Jurkat, Clone E6-1 (cell line): ENCODE data around the gene CDA. TPM values are rescaled to one million over a fixed set of nuclear protein-coding genes. Genes with fewer than 3 reads are reported as not detected.
A peak's percentile ranks its signal among the peaks of the same experiment; 100 is the strongest.

ENCODE experiments used
- DNase-seq: peaks from one replicate; pipeline ENCODE4 v3.0.0-alpha.2; 2011; ENCODE audit warnings: low read depth, low spot score
- H3K4me3 ChIP-seq: 2 replicates; pipeline ENCODE4 v1.5.1; 2011; ENCODE audit warnings: mild to moderate bottlenecking, low read length, control low read depth, moderate library complexity
- polyA plus RNA-seq: library from polyadenylated mRNA; unstranded; fragments of >200 nt; gene quantifications from one replicate; pipeline ENCODE4 v1.2.1, GENCODE V29; 2012; ENCODE audit warnings: missing spikeins; ENCODE audit not compliant: insufficient read length, insufficient read depth

Gene CDA
- not detected for polyA plus RNA-seq

DNA sequence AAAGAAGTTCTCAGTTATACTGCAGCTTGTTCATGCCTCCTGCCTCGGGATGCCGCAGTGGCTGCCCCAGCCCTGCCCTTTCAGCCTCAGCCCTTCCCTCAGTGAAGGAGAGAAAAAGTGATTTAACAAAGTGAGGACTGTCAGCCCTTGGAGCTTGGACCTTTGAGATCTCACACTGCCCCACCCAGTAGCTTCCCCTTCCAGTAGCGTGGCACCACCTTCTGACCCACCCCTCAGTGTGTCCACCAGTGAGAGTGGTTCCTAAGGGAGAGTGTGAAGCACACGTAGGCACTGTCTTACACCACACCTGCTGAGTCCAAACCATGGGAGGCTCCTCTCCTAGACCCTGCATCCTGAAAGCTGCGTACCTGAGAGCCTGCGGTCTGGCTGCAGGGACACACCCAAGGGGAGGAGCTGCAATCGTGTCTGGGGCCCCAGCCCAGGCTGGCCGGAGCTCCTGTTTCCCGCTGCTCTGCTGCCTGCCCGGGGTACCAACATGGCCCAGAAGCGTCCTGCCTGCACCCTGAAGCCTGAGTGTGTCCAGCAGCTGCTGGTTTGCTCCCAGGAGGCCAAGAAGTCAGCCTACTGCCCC is at the start of gene CDA:
Gene CDA (plus strand): TSS at position 464 of the 592 bp plus-strand sequence. CDS start 33 bp downstream, at position 497.
- no peak for DNase-seq
- no peak within 1 kb of the TSS for H3K4me3 ChIP-seq

- no peak overlapping the region for H3K4me3 ChIP-seq
- DNase-seq: no peak
These were observed 48.6 kb upstream of the CDA start for GRCh38 chr1:20540281-20540680.

DNA sequence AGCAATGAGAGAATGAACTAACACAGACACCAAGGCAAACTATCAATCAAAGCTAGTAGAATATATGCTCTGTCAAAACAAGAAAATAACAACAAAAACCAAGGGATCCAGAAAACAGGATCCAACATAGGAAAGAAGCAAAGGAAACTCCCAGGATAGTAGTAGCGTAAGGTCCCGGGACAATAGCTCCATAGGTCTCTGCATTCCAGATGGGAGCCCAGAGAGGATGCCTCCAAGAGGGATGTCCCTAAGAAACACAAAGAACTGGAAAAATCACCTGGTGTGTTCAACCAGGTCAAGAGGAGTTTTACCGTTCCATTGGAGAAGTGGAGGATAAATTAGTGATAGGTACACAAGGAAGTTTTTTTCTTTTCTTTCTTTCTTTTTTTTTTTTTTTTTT is 42.3 kb upstream of the CDA start:
- DNase-seq: no peak
- H3K4me3 ChIP-seq: no peak overlapping the region

DNA sequence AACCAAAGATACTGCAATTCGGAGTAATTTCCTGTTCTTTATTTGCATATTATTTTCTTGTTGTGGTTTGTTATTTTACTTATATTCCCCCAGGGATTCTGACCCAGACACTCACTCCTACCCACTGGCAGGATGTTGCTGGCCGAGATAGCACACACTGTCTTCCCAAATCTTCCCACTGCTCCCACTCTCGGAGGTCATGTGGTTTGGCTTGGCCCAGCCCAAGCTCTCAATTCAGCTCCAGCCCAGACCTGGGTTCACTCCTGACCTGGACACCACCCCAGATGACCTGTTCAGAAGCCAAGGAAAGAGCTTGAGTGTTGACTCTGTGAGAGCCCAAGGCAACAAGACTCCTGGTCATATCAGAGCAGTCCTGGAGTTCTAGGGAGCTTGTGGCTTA is 37.7 kb upstream of the CDA start:
- DNase-seq: no peak
- no peak overlapping the region for H3K4me3 ChIP-seq

GRCh38 chr1:20551945-20552727 is 36.8 kb upstream of the CDA start, which contains the start of gene FAM43B:
TSS of gene FAM43B (plus strand) at chr1:20552573. CDS start at chr1:20552974, 401 bp downstream.
- H3K4me3 ChIP-seq: peak within 1 kb of the TSS; percentile 15
- DNase-seq: peak; percentile 10

DNA sequence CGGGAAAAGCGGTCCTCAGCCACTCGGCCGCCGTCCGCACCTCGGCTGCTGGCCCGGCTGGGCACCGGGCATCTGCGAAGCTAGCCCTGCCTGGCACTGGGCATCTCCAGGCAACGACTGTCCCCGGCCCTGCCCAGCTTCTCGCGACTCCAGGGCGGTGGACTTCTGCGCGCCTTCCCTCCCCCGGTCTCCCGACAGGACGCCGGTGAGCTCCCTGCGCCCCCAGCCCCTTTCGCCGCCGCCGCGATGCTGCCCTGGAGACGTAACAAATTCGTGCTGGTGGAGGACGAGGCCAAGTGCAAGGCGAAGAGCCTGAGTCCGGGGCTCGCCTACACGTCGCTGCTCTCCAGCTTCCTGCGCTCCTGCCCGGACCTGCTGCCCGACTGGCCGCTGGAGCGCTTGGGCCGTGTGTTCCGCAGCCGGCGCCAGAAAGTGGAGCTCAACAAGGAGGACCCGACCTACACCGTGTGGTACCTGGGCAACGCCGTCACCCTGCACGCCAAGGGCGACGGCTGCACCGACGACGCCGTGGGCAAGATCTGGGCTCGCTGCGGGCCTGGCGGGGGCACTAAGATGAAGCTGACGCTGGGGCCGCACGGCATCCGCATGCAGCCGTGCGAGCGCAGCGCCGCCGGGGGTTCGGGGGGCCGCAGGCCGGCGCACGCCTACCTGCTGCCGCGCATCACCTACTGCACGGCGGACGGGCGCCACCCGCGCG is 36.0 kb upstream of the CDA start:
- no peak for DNase-seq
- peak overlapping the region; percentile 15; the same call in 1 of the 2 replicates for H3K4me3 ChIP-seq

DNA sequence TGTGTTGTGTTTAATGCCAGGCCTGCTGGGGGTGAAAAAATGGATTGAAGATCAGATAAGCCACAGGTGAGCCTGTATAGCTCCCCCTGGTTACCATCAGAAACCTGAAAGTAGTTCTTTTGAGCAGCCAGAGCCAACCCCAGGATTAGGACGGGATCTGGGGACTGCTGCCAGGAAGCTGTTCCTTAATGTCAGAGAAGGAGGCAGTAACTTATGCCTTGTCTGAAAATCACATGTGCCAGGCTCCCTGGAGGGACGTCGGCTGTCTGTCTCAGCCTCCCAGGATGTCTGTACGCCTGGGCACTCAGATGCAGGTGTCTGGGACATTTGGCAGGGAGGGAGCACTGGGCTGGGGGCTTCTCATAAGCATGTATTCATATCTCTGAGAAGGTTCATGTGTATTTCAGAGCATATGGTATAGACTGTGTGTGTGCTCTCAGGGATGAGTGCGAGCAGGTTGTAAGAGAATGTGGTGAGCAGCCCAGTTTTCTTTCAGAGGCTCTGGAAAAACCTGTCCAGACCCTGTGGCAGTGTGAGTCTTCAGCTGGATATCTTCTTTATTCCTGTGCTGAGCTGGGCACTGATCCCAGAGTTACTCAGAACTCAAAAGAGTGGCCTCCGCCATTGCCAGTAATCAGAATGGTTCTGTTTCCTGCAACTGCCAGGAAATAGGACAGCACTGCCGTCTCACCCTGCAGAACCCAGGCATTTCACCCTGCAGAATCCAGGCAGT is 33.7 kb upstream of the CDA start:
- H3K4me3 ChIP-seq: no peak overlapping the region
- no peak for DNase-seq

GRCh38 chr1:20555758-20556120 is 33.2 kb upstream of the CDA start:
- DNase-seq: no peak
- H3K4me3 ChIP-seq: no peak overlapping the region

DNA sequence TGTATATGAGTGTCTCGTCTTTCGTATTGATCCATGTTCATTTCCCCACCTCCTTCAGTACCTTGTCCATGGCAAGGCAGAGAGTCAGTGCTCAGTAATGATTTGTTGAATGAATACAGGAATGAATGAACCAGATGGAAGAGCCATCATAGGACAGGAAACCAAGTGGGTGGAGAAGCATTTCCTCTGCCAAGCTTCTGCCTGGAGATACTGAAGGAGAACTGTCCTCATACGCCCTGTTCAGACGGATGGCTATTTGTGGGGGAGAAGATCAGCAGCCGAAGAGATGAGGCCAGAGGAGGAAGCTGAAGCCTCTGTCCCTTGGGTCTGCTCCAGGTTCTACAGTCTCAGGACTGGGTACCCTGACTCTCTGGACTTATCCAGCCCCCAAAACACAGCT is 30.7 kb upstream of the CDA start:
- no peak overlapping the region for H3K4me3 ChIP-seq
- no peak for DNase-seq

- DNase-seq: no peak
- H3K4me3 ChIP-seq: no peak overlapping the region
These were observed 27.9 kb upstream of the CDA start for GRCh38 chr1:20560966-20561365.

GRCh38 chr1:20565234-20565633 is 23.7 kb upstream of the CDA start:
- H3K4me3 ChIP-seq: no peak overlapping the region
- no peak for DNase-seq

DNA sequence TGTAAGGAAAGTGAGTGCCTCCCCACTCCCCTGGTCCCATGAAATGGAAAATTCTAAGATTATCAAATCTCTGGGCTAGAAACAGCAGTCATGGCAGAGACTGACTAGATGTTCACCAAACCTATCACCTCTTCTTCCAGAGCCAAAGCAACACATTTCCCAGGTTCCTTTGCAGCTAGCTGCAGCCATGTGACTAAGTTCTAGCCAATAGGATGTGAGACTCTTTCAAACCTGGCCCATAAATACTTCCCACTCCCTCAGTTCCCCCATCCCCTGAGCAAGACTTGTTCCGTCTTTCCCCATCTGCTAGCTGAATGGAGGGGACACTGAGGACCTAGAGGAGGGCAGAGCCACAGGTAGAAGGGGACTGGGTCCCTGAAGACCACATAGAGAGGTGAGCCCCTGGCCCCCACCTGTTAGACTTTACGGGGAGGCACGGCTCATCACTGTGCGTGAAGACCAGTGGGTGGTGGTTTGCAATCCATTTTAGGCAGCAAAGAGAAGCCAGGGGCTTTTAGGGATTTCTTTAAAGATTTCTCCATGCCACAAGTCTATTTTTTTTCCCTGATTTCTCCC is 19.3 kb upstream of the CDA start:
- no peak overlapping the region for H3K4me3 ChIP-seq
- DNase-seq: no peak

DNA sequence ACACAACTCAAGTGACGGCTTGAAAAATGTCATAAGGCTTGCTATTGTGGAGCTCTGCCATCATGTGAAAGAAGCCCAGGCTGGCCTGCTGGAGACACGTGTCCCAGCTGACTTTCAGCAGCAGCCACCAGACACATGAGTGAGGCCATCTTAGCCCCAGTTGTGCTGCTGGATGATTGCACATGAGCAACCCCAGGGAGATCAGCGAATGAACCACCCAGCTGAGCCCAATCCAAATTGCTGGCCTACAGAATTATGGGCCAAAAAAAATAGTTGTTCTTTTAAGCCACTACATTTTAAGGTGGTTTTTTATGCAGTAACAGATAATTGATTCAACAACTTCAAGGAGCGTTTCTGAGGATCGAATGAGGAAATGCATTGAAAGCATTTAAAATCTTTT is 17.5 kb upstream of the CDA start:
- DNase-seq: no peak
- H3K4me3 ChIP-seq: no peak overlapping the region

DNA sequence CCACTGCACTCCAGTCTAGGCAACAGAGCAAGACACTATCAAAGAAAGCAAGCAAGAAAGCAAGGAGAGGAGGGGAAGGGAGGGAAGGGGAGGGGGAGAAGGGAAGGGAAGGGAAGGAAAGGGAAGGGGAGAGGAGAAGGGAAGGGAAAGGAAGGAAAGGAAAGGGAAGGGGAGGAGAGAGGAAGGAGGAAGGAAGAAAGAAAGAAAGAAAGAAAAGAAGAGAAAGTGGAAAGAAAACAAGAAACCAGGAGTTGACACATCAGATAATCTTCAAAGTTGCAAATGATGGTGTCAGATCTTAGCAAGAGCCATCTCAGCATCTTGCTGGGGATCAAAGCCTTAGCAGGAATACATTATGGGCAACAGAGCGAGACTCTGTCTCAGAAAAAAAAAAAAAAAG is 14.9 kb upstream of the CDA start:
- DNase-seq: no peak
- H3K4me3 ChIP-seq: no peak overlapping the region

GRCh38 chr1:20574686-20575540 is 14.0 kb upstream of the CDA start:
- no peak overlapping the region for H3K4me3 ChIP-seq
- DNase-seq: peak; percentile 59

DNA sequence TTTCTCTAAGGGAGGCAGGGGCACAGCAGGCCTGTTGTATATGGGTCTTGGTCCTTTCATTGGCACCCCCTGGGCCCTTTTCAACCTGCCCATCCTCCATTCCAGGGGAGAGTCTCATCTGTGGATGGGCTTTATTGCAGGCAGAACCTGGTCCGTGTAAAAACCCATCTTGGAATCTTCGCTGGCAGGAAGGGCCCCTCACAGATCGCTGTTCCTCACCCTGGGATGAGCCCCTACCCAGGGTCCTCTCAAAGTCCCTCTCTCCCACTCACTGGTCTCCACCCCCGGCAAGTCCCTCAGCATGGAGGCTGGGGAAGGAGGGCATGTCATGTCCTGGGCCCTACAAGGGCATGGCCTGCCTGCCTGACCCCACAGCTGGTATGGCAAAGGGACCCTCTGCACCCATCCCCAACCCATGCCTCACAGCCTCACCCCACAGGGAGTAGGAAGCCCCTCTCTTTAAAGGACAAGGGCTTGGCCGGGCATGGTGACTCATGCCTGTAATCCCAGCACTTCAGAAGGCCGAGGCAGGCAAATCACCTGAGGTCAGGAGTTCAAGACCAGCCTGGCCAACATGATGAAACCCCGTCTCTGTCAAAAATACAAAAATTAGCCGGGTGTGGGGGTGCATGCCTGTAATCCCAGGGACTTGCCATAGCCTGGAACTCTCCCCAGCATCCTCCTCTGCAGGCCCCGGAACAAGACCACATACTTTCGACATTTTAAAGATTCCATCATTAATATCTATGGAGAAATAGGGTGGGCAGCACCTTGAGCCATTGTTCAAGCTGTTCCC is 13.2 kb upstream of the CDA start:
- no peak for DNase-seq
- H3K4me3 ChIP-seq: no peak overlapping the region

- DNase-seq: no peak
- no peak overlapping the region for H3K4me3 ChIP-seq
These were observed 10.8 kb upstream of the CDA start for GRCh38 chr1:20578062-20578461.
